Astrocyte of the spinal cord (primary cell): ENCODE measurements around the gene GAS7.
"Not testable (repeated sequence)": the region's sequence is repeated elsewhere in the genome, so short reads cannot be mapped to it uniquely, and the experiment has no call there.

Experiments used
- DNase-seq: peaks from one replicate; pipeline ENCODE4 v3.0.0; 2011; ENCODE audit warnings: low read depth, low spot score
- H3K4me3 ChIP-seq: 2 replicates; pipeline ENCODE4 v1.5.1; 2011; ENCODE audit warnings: low read depth, mild to moderate bottlenecking, low read length, moderate library complexity
- in situ Hi-C: cut with HindIII; loops from 2 replicates; pipeline ENCODE4 v1.10.0; 2017; ENCODE audit warnings: low sequenced_read_pairs
- TF ChIP-seq, protein P1 (sequence below): IDR thresholded peaks from 2 replicates; pipeline ENCODE4 v1.5.1; 2012; ENCODE audit warnings: low read depth, mild to moderate bottlenecking, low read length, inconsistent platforms

The GAS7 gene

DNA sequence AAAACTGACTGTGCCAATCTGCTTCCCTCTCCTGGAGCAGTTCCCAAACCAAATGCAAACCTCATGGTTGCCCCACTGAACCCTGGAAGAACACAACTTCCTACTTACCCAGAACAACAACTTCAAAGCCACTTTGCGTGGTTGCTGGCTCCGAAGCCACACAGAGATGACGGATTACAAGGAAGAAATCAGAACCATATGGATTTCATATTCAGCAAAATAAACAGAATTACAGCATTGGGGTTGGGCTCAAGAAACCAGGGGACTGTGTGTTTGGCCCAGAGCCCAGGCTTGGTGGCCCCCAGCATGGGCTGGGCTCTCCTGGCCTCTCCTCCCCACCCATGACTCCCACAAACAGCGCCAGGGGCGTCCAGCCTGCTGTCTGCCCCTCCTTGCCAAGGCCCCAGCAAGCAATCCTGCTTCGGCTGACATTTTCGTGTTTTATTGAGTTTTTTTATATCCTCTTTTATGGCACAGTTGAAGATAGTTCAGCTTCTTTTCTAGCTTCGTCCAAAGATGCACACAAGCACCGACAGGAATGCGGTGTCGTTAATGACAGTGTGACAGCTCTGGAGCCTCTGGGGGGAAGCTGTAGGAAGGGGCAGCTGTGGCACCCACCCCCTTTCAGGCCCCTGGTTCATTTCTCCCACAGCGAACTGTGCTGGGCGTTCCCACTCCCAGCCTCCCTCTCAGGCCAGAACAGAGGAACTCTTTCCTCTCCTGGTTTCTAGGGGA, 137.1 kb downstream of the GAS7 start:
- peak; percentile 56 for DNase-seq
- in situ Hi-C loops = no loop called here
- no peak overlapping the region for H3K4me3 ChIP-seq
- TF ChIP-seq, protein P1, sequence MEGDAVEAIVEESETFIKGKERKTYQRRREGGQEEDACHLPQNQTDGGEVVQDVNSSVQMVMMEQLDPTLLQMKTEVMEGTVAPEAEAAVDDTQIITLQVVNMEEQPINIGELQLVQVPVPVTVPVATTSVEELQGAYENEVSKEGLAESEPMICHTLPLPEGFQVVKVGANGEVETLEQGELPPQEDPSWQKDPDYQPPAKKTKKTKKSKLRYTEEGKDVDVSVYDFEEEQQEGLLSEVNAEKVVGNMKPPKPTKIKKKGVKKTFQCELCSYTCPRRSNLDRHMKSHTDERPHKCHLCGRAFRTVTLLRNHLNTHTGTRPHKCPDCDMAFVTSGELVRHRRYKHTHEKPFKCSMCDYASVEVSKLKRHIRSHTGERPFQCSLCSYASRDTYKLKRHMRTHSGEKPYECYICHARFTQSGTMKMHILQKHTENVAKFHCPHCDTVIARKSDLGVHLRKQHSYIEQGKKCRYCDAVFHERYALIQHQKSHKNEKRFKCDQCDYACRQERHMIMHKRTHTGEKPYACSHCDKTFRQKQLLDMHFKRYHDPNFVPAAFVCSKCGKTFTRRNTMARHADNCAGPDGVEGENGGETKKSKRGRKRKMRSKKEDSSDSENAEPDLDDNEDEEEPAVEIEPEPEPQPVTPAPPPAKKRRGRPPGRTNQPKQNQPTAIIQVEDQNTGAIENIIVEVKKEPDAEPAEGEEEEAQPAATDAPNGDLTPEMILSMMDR = no peak

DNA sequence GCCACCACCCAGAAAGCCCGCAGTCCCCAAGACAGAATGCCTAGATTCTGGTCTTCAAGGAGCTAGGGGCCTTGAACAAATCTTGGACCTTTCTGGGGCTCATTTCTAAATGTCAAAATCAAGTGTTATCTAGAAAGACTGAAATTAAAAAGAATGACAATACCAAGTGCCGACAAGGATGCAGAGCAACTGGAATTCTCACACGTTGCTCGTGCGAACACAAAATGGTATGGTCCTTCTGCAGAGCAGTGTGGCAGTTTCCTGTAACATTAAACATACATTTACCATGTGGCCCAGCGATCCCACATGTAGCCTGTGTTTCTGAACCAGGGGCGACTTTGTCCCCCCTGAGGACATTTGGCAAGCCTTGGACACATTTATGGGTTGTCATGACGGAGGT, 137.9 kb downstream of the GAS7 start:
- in situ Hi-C loops = no loop called here
- no peak for DNase-seq
- no peak overlapping the region for H3K4me3 ChIP-seq
- TF ChIP-seq, protein P1 = no peak

DNA sequence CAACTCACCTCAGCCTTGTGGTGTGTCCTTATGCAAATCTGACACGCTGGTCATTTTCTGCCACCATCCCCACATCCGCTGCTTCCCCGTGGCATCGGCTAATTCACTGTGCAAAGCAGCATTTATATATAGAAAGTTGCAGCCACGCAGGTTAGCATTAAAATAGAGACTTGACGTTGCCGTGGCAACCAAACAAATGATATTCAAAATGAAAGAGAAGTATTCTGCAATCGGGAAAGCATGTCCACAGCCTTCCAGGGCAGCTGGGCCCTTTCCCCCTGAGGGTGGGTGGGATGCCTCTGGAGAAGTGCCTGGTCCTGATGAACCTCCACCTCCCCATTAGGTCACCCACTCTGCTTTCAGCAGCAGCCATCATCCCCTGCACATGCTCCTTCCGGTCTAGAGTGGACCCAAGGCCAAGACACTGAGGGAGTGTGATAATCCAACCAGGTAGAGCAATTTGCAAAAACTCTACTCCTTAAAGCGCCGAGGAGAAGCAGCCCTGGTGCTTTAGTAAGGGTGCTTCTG, 138.7 kb downstream of the GAS7 start:
- TF ChIP-seq, protein P1 = no peak
- in situ Hi-C loops = no loop called here
- peak; percentile 6 for DNase-seq
- H3K4me3 ChIP-seq = no peak overlapping the region

DNA sequence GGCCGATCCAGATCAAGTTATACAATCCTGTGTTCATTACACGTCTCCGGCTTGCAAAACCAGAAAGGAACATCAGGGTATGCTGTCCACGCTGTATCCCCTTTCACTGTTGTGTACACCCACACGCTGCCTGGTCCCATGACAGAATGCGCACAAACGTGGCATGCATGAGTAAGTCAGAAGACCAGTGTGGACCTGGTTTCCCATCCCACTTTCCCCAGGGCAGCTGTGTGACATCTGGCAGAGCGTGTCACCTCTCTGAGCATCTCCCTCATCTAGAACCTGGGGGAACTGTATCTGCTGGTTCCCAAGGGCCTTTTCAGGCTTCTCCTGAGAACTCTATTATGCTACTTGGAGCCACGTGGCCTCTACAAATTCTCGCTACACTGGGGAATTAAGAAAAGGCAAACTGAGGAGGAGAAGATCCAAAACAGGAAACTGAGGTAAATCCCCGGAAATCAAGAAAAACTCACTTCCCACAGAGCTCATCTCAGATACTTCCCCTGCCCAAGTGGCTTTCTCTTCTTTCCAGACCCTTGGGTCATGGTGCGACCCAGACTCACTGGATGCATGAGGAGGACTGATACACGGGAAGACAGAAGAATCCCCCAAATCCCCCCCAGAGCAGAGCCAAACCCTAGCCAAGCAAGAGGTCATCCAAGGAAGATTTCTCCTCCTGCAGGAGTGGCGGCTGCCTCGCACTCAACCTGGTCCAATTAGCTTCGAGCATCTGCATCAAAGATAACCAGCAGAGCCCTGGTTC, 139.3 kb downstream of the GAS7 start:
- no peak overlapping the region for H3K4me3 ChIP-seq
- in situ Hi-C loops = no loop called here
- DNase-seq = no peak
- TF ChIP-seq, protein P1 = no peak

DNA sequence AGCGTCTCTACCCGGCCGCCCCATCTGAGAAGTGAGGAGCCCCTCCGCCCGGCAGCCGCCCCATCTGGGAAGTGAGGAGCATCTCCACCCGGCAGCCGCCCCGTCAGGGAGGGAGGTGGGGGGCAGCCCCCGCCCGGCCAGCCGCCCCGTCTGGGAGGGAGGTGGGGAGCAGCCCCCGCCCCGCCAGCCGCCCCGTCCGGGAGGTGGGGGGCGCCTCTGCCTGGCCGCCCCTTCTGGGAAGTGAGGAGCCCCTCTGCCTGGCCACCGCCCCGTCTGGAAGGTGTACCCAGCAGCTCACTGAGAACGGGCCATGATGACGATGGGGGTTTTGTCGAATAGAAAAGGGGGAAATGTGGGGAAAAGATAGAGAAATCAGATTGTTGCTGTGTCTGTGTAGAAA, 140.9 kb downstream of the GAS7 start:
- H3K4me3 ChIP-seq, DNase-seq, in situ Hi-C loops: not testable (repeated sequence)

DNA sequence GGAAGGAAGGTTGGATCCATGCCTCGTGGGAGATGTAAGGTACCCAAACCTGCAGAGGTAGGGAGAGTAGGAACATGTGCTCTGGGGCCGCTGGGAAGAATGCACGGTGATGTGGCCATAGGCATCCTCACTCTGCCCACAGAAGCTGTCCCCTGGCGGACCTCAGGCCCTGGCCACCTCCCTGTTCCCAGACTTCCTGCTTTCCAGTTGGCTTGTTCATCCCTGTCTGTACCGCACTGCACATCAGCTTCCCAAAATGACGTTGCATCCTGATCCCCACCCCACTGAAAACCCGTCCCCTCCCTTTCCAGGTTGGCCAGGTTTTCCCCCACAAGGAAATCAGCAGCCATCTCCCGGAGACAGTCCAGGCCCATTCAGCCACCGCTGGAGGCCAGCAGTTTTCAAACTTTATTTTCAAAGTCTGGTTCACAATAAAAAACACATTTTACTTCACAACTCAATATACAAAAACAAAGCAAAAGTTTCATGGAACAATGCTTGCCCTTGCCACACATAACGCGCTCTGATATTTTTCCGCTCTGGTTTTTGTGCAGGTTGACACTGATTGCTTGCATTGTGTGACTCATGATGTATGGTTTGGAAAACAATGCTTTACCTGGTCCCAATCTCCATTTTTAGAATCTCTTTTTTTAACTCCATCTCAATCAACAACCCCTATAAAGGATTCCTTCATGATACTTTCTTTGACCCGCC, 143.0 kb downstream of the GAS7 start:
- DNase-seq = no peak
- in situ Hi-C loops = no loop called here
- no peak overlapping the region for H3K4me3 ChIP-seq
- TF ChIP-seq, protein P1 = no peak
